LNCaP clone FGC (cell line): ENCODE measurements around the gene CCL4L2.
"Not testable (repeated sequence)": the region's sequence is repeated elsewhere in the genome, so short reads cannot be mapped to it uniquely, and the experiment has no call there.

Source experiments
- DNase-seq: peaks from one replicate; pipeline ENCODE4 v3.0.0-alpha.2; 2011; ENCODE audit warnings: low read depth
- H3K4me3 ChIP-seq: 2 replicates; pipeline ENCODE4 v1.5.1; 2011; ENCODE audit warnings: mild to moderate bottlenecking, low read depth, low read length, control low read depth
- CTCF ChIP-seq: IDR thresholded peaks from 2 replicates; pipeline ENCODE4 v1.5.1; 2012; ENCODE audit warnings: mild to moderate bottlenecking; ENCODE audit not compliant: control insufficient read depth, insufficient read depth; ENCODE audit errors: extremely low read depth

The CCL4L2 gene

GRCh38 chr17:36197387-36197703 is 13.5 kb upstream of the CCL4L2 start:
- no peak for DNase-seq
- no peak for TF ChIP-seq CTCF
- H3K4me3 ChIP-seq: no peak overlapping the region

GRCh38 chr17:36198831-36199465 is 11.9 kb upstream of the CCL4L2 start:
- no peak overlapping the region for H3K4me3 ChIP-seq
- DNase-seq: no peak
- no peak for TF ChIP-seq CTCF

- not testable (repeated sequence) for H3K4me3 ChIP-seq, DNase-seq
These were observed 9.8 kb upstream of the CCL4L2 start for GRCh38 chr17:36201102-36201501.

- H3K4me3 ChIP-seq, DNase-seq: not testable (repeated sequence)
These were observed 9.4 kb upstream of the CCL4L2 start for GRCh38 chr17:36201506-36201905.

GRCh38 chr17:36203335-36203734 is 7.5 kb upstream of the CCL4L2 start:
- DNase-seq: no peak
- no peak for TF ChIP-seq CTCF
- H3K4me3 ChIP-seq: no peak overlapping the region

- no peak overlapping the region for H3K4me3 ChIP-seq
- no peak for TF ChIP-seq CTCF
- DNase-seq: no peak
These were observed 6.0 kb upstream of the CCL4L2 start for GRCh38 chr17:36204724-36205500.

GRCh38 chr17:36205637-36206485 is 5.0 kb upstream of the CCL4L2 start:
- no peak for DNase-seq
- TF ChIP-seq CTCF: no peak
- H3K4me3 ChIP-seq: no peak overlapping the region

- not testable (repeated sequence) for H3K4me3 ChIP-seq, DNase-seq
These were observed 4.4 kb upstream of the CCL4L2 start for GRCh38 chr17:36206486-36206821.

- H3K4me3 ChIP-seq: not testable (repeated sequence)
These were observed 3.5 kb upstream of the CCL4L2 start for GRCh38 chr17:36207383-36207782.

More at GRCh38 chr17:36207383-36207782, 3.5 kb upstream of the CCL4L2 start:
- DNase-seq: not testable (repeated sequence)
